ENCODE data around the gene KCNMB4.

Gene KCNMB4

DNA sequence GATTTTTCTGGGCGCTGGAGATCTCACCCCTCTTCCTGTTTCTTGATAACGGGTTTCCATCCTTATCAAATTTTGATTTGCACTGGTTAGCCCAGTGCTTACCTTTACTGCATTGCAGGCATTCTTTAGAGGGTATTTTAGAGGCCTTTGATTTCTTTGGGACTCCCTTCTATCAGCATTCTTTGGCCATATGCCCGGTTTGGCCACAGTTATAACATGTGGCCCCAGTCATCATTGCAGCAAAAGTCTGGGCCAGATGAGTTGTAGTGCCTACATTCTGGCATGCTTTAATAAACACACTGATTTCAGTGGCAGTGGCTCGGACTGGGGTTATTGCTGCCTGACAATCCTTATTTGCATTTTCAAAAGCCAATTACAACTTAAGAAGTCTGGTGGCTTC lies 82.3 kb downstream of the KCNMB4 start:
- DNase-seq: no peak

GRCh38 chr12:70449074-70449752 lies 83.1 kb downstream of the KCNMB4 start:
- DNase-seq: no peak

DNA sequence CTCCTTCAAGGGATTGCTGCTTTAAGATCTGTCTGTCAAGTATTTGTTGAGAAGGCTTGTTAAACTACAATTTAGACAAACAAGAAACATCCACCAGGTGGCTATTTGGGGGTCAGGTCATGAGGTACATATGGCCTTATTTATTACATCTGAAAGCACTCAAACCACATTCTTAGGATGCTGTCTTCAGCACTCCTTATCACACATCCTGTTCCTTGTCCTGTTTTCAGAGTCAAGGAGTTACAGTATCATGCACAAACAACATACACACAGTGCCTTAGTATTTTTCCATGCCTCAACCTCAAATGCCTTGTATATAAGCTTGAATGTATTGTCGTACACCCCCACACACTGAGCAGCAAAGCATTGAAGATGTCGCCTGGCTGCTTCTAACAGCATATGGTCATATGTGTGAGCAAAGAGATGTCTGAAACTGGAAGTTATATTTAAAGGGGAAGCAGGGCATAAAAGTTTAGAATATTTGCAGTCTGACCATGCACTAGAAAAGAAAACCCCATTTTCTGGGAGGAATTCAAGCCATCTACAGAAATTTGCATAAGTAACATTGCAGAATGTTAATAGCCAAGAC lies 83.8 kb downstream of the KCNMB4 start:
- no peak for DNase-seq

DNA sequence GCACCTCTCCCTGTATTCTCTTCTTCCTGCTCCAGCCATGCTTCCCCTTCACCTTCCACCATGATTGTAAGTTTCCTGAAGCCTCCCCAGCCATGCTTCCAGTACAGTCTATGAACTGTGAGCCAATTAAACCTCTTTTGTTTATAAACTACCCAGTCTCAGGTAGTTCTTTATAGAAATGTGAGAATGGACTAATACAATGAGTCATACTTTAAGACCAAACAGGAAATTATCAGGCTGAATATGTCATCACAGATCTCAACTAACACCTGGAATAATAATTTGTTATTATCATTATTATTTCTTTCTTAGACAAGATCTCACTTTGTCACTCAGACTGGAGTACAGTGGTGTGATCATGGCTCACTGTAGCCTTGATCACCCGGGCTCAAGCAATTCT lies 85.4 kb downstream of the KCNMB4 start:
- no peak for DNase-seq

DNA sequence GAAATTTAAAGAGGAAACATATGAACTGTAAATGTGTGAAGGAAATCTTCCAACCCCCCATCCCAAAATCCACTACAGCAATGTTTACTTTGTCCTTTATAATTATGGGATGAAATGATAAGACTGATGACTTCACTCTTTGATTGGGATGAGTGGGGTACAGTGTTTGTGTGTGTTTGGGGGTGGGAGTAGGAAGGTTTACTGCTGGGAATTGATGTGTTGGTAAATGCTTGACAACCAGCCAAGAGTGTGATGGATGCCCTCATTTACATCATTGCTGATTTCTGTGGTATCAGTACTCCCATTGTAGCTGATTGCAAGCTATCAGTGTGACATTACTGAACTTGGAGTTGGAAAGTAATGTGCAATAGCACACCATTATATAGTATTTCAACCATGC lies 90.9 kb downstream of the KCNMB4 start:
- DNase-seq: no peak

GRCh38 chr12:70459786-70460185 lies 93.7 kb downstream of the KCNMB4 start:
- DNase-seq: no peak

DNA sequence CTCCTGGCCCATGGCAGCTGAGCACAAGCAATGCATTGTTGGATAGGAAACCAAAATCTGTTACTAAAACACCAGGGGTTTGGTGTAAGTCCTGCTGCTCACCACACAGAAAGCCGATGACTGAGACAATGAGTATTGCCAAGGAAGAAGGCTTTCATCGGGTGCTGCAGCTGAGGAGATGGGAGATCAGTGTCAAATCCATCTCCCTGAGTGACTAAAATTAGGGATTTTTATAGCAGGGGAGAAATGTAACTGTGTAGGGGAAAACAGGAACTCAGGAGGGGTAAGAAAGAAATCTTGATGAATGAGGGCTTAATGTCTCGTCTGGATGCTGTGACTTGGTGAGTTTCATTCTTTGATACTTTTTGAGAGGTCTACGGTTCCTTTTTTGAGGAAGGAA lies 97.9 kb downstream of the KCNMB4 start:
- no peak for DNase-seq

DNA sequence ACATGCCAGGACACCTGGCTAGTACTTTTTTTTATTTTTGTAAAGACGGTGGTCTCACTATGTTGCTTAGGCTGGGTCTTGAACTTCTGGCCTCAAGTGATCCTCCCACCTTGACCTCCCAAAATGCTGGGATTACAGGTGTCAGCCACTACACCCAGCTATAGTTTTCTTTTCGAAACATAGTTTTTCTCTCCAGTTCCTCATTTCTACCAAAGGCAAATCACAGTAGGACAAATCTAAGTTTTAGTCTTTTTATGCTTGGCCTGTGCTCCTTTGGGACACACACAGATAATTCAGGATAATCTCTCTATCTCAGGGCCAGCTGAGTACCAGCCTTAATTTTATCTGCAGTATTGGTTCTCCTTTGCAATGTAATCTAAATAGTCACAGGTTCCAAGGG lies 100.7 kb downstream of the KCNMB4 start:
- no peak for DNase-seq

GRCh38 chr12:70467476-70467875 lies 101.4 kb downstream of the KCNMB4 start:
- DNase-seq: no peak

DNA sequence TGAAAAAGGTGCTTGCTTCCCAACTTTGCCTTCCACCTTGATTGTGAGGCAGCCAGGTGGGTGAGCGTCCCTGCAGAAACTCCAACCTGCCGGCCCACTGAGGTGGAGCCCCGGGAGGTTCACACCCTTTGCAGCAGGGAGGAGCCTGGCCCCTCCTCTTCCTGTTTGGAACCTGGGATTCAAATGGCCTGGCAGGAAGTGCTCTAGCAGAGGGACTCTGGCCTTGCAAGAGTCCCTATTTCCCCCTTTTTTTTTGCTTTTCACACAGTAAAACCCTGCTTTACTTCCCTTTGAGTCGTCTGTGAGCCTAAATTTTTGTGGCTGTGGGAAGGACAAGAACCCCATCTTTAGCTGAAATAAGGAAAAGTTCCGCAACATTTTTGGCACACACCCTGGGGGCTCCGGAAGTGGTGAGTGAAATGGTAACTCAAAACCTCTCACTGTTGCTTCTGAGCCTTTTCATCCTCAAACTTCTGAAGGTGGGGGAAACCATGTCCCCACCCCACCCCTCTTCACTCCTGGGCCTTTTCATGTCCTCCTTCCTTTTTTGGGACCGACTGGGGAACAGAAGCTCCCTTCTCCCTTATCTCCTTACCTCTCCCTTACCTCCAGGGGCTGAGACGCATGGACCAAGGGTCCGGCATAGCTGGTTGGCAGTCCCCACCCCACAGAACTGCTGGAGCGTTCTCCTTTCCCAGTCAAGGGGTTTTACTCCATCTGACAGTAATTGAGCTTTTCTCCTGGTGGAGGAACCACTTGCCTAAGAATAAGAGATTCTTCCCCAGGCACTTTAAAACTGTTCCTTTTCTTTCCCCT lies 102.0 kb downstream of the KCNMB4 start:
- DNase-seq: no peak

DNA sequence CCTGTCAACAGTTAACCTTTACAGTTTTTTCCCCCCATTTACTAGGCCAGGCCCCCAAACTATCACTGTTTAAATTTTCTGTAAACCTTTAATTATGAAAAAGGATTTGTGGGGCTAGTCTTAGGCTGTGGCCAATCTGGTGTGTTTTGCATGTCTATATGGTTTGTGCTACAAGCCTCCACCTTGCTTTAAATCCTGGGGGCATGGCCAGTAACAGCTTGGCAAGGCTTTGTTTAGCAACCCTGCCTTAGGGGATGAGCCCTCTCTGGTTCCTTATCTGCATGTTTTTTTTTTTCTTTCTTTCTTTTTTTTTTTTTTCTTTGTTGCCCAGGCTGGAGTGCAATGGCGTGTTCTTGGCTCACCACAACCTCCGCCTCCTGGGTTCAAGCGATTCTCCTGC lies 102.7 kb downstream of the KCNMB4 start:
- DNase-seq: no peak

DNA sequence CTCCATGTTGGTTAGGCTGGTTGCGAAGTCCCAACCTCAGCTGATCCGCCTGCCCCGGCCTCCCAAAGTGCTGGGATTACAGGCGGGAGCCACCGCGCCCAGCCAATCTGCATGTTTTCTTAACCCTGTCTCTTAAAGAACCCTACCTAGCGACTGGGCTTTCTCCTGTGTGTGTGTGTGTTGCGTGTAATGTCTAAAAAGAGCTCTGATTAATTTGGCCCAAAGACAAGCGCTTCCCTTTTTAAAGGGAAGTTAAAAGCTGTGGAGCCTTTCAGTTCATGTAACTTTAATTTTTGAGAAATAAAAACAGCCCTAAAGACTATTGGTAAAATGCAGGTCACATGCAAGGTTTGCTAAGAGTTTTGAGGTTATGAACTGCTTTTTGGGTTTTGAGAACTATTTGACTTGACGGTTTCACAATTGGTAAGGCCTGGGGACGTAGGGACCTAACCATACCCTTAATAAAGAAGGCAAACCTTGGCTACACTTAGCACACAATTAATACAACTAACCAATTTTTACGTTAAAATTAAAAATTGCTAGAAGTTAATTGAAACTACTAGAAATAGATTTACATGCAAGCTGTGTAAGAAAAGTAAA lies 103.2 kb downstream of the KCNMB4 start:
- no peak for DNase-seq

- no peak for DNase-seq
Measured at GRCh38 chr12:70482764-70483163, 116.7 kb downstream of the KCNMB4 start.
